Common myeloid progenitor, CD34-positive (primary cell): ENCODE data around the gene ZBED1. TPM values are rescaled to one million over a fixed set of nuclear protein-coding genes. Genes with fewer than 3 reads are reported as not detected.

ENCODE experiments used
- CTCF ChIA-PET: fragments of 350-600 bp; sonication (Branson Sonifier 250); formaldehyde crosslinking; loops from one replicate; lab custom pipeline; 2021; ENCODE audit warnings: antibody characterized with exemption; lab: Charles Lee
- POLR2A ChIA-PET: fragments of 350-600 bp; sonication (Branson Sonifier 250); formaldehyde crosslinking; loops from one replicate; lab custom pipeline; 2021; ENCODE audit warnings: antibody characterized with exemption; lab: Charles Lee
- DNase-seq, 3 donors: peaks; one replicate each; pipeline versions ENCODE4 v3.0.0 to v3.0.0-alpha.2; 2013
- H3K27ac ChIP-seq, 2 experiments: 1 replicate in 1 of 2; 2 replicates in 1 of 2; pipeline ENCODE4 v1.7.0; 2013; ENCODE audit warnings: inconsistent platforms in 2 of 2, low read length in 2 of 2, mild to moderate bottlenecking in 2 of 2, low read depth in 1 of 2, moderate library complexity in 1 of 2; ENCODE audit not compliant: severe bottlenecking in 2 of 2, insufficient read depth in 1 of 2, poor library complexity in 1 of 2
- H3K27me3 ChIP-seq, 5 experiments: replicated peaks in 2 of 5; 1 replicate in 3 of 5; 2 replicates in 2 of 5; pipeline versions ENCODE4 v1.6.1 to v1.7.0; 2013; ENCODE audit warnings: low read length in 4 of 5, mild to moderate bottlenecking in 2 of 5, moderate library complexity in 2 of 5, inconsistent platforms in 1 of 5; ENCODE audit not compliant: insufficient read depth in 5 of 5, control insufficient read depth in 4 of 5
- H3K36me3 ChIP-seq, 4 experiments: 1 replicate in 2 of 4; 2 replicates in 2 of 4; pipeline versions ENCODE4 v1.6.1 to v1.7.0; 2013; ENCODE audit warnings: low read length in 3 of 4, control low read depth in 1 of 4, mild to moderate bottlenecking in 1 of 4; ENCODE audit not compliant: control insufficient read depth in 4 of 4, insufficient read depth in 4 of 4
- H3K4me1 ChIP-seq, 4 experiments: 1 replicate in 3 of 4; 2 replicates in 1 of 4; pipeline versions ENCODE4 v1.6.1 to v1.7.1; 2013; ENCODE audit warnings: low read length in 3 of 4, mild to moderate bottlenecking in 3 of 4, control low read depth in 1 of 4, inconsistent platforms in 1 of 4, moderate library complexity in 1 of 4; ENCODE audit not compliant: control insufficient read depth in 4 of 4, insufficient read depth in 4 of 4; ENCODE audit errors: control extremely low read depth in 1 of 4
- H3K4me3 ChIP-seq, 7 experiments: 1 replicate in 4 of 7; 2 replicates in 3 of 7; pipeline versions ENCODE4 v1.5.1 to v1.7.0; 2013; ENCODE audit warnings: mild to moderate bottlenecking in 7 of 7, low read length in 6 of 7, moderate library complexity in 6 of 7, inconsistent platforms in 2 of 7, low read depth in 2 of 7, control low read depth in 1 of 7; ENCODE audit not compliant: insufficient read depth in 4 of 7, control insufficient read depth in 1 of 7; ENCODE audit errors: extremely low read depth in 1 of 7
- H3K9me3 ChIP-seq, 5 experiments: 1 replicate in 4 of 5; 2 replicates in 1 of 5; pipeline versions ENCODE4 v1.6.1 to v1.7.1; 2013; ENCODE audit warnings: low read length in 4 of 5, mild to moderate bottlenecking in 2 of 5, inconsistent platforms in 1 of 5, low read depth in 1 of 5, moderate library complexity in 1 of 5; ENCODE audit not compliant: control insufficient read depth in 4 of 5, insufficient read depth in 2 of 5; ENCODE audit errors: control extremely low read depth in 1 of 5
- WGBS: methylation state at CpG from one replicate; pipeline ENCODE4 v1.1.5; 2013; ENCODE audit not compliant: insufficient coverage; 5-methylcytosine and 5-hydroxymethylcytosine counted together
- polyA plus RNA-seq: library from polyadenylated mRNA; unstranded; fragments of 120-200 nt; gene quantifications from one replicate; pipeline ENCODE4 v1.2.1, GENCODE V29; 2013

Gene ZBED1
- 18.8 TPM for polyA plus RNA-seq

DNA sequence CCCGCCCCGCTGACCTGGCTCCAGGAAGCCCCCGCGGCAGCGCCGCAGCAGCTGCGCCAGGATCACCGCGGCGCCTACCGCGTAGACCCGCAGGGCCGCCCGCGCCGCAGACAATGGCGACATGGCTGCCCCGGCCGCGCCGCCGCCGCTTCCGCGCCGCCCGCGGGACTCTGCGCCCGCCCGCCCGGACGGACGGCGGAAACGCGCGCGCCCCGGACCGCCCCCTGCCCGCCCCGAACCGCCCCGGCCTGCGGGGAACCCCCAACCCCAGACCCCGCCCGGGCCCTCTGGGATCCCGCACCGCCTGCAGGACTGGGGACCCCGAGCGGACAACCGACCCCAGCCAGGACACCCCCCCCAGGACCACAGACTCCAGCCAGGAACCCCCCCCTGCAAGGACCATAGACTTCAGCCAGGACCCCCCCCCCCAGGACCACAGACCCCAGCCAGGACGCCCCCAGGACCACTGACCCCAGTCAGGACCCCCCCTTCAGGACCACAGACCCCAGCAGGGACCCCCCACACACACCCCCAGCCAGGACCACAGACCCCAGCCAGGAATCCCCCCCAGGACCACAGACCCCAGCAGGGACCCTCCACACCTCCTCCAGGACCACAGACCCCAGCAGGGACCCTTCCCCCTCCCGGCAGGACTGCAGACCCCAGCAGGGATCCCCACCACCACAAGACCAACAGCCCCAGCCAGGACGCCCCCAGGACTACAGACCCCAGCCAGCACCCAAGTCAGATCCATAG is at the start of gene ZBED1, which contains the start of gene DHRSX:
Gene ZBED1 (minus strand): TSS at position 174 of the 756 bp plus-strand sequence. CDS start 10,257 bp downstream, outside the sequence.
Gene DHRSX (minus strand): TSS at position 174 of the 756 bp plus-strand sequence. CDS start 51 bp downstream, at position 123.
- H3K36me3 ChIP-seq = peaks cover 0 to 9% (median 0%) of the 10 kb centered on the region in 4 experiments
- no peaks in the 10 kb centered on the region for H3K27me3 ChIP-seq
- H3K4me3 ChIP-seq = peak within 1 kb of the TSS; percentile 70 to 91 (median 79)
- WGBS = 0% methylated on average over 8 of the region's 57 CpGs
- H3K27ac ChIP-seq = peak within 1 kb of the TSS; percentile 15 to 79
- peak; percentile 29 to 68 (median 54) for DNase-seq
- POLR2A ChIA-PET = no interaction called here
- H3K4me1 ChIP-seq = peaks cover 5 to 33% (median 16%) of the 10 kb centered on the region in 4 experiments
- no peaks in the 10 kb centered on the region for H3K9me3 ChIP-seq
- CTCF ChIA-PET = no interaction called here

DNA sequence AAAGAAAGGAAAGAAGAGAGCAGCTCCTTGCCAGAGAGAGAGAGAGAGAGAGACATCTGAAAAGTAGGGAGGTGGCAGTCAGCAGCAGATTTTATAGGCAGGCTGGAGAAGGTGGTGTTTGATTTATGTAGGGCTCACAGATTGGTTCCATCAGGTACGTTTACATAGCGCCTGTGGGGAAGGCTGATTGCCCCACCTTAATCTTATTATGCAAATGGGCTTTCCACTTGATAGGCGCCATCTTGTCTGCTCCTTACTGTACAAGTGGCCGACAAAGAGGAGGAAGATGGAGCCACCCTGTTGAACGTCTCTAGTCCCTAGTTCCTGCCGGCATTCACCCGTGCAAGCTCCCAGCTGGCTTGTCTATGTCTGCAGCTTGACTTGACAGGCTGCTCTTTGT is 49.1 kb upstream of the ZBED1 start:
- no peak overlapping the region for H3K4me3 ChIP-seq
- no peaks in the 10 kb centered on the region for H3K36me3 ChIP-seq
- POLR2A ChIA-PET = no interaction called here
- peaks cover 0 to 8% (median 4%) of the 10 kb centered on the region in 5 experiments for H3K9me3 ChIP-seq
- no peak overlapping the region for H3K27ac ChIP-seq
- 82% methylated on average over 4 of the region's 7 CpGs for WGBS
- H3K27me3 ChIP-seq = no peaks in the 10 kb centered on the region
- CTCF ChIA-PET = no interaction called here
- DNase-seq = no peak
- peaks cover 0 to 5% (median 0%) of the 10 kb centered on the region in 4 experiments for H3K4me1 ChIP-seq

DNA sequence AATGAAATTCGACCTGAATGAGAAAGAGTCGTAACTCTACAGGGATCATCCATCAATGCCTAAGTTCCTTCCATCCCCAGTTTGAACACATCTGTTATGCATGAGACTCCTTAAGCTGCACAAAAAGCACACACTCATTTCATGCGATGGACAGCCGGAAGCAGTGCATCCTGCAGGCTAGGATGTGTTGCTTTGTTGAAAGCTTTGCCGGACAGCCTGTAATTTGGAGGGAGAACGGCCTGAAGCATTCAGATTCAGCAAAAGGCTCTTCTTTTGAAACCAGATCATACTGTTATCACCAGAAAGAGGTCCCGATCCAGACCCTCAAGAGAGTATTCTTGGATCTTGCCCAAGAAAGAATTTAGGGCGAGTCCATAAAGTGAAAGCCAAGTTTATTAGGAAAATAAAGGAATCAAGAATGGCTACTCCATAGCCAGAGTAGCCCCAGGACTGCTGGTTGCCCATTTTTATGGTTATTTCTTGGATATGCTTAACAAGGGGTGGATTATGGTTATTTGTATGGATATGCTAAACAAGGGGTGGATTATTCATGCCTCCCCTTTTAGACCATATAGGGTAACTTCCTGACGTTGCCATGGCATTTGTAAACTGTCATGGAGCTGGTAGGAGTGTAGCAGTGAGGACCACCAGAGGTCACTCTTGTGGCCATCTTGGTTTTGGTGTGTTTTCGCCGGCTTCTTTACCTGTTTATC is 48.1 kb upstream of the ZBED1 start:
- ChIA-PET POLR2A (no interaction called here), CTCF (no interaction called here)
- no peak for DNase-seq

GRCh38 chrX:2547736-2548135 is 47.0 kb upstream of the ZBED1 start:
- Histone ChIP-seq H3K27ac (no peak overlapping the region), H3K27me3 (no peaks in the 10 kb centered on the region), H3K9me3 (peaks cover 0 to 8% (median 4%) of the 10 kb centered on the region in 5 experiments), H3K4me3 (no peak overlapping the region), H3K4me1 (peaks cover 0 to 10% (median 4%) of the 10 kb centered on the region in 4 experiments), H3K36me3 (no peaks in the 10 kb centered on the region)
- WGBS = 82% methylated on average over 4 of the region's 4 CpGs
- POLR2A ChIA-PET = no interaction called here
- DNase-seq = peak; percentile 3 to 45 (median 32)
- CTCF ChIA-PET = no interaction called here

More for the DNA sequence above, 48.1 kb upstream of the ZBED1 start:
- H3K4me1 ChIP-seq = peaks cover 0 to 6% (median 0%) of the 10 kb centered on the region in 4 experiments
- H3K4me3 ChIP-seq = no peak overlapping the region
- H3K27me3 ChIP-seq = no peaks in the 10 kb centered on the region
- 79% methylated on average over 7 of the region's 11 CpGs for WGBS
- H3K27ac ChIP-seq = no peak overlapping the region
- H3K36me3 ChIP-seq = no peaks in the 10 kb centered on the region
- peaks cover 0 to 8% (median 4%) of the 10 kb centered on the region in 5 experiments for H3K9me3 ChIP-seq

DNA sequence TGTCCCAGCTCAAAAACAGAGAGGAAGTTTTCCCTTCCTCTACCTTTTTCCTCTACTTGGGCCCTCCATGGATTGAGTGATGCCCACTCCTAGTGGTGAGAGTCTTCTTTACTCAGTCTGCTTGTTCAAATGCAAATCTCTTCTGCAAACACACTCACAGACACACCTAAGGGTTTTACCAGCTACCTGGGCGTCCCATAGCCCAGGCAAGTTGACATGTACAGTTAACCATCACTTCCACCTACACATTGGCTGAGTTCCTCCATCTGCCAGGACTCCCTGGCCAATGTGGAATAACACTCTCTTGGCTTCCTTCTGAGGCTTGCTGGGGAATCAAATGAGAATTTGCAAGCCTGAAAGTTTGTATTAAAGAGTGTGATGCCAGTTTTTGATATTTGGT is 45.7 kb upstream of the ZBED1 start:
- no peak overlapping the region for H3K4me3 ChIP-seq
- ChIA-PET CTCF (no interaction called here), POLR2A (no interaction called here)
- no peak for DNase-seq
- peaks cover 0 to 11% (median 4%) of the 10 kb centered on the region in 4 experiments for H3K4me1 ChIP-seq
- H3K27ac ChIP-seq = no peak overlapping the region
- 100% methylated on average over 1 of the region's 1 CpG for WGBS
- H3K9me3 ChIP-seq = peaks cover 0 to 8% (median 4%) of the 10 kb centered on the region in 5 experiments
- no peaks in the 10 kb centered on the region for H3K27me3 ChIP-seq
- no peaks in the 10 kb centered on the region for H3K36me3 ChIP-seq

GRCh38 chrX:2545144-2545543 is 44.4 kb upstream of the ZBED1 start:
- peaks cover 0 to 11% (median 4%) of the 10 kb centered on the region in 4 experiments for H3K4me1 ChIP-seq
- H3K27ac ChIP-seq = no peak overlapping the region
- peaks cover 0 to 8% (median 4%) of the 10 kb centered on the region in 5 experiments for H3K9me3 ChIP-seq
- H3K36me3 ChIP-seq = no peaks in the 10 kb centered on the region
- DNase-seq = no peak
- CTCF ChIA-PET = no interaction called here
- no peaks in the 10 kb centered on the region for H3K27me3 ChIP-seq
- POLR2A ChIA-PET = no interaction called here
- no peak overlapping the region for H3K4me3 ChIP-seq
- WGBS = no CpG with 5 or more reads among the region's 1 CpG
